GM18508 (cell line): ENCODE measurements around the gene GRID1.

Experiments used
- ATAC-seq: cut with Tn5 transposase; IDR thresholded peaks from one replicate; pipeline ENCODE4 v1.9.1; 2021; ENCODE audit warnings: moderate number of reproducible peaks; ENCODE audit not compliant: insufficient read depth, unreplicated experiment

The GRID1 gene

GRCh38 chr10:85565381-85565780, 801.2 kb downstream of the GRID1 start:
- no peak for ATAC-seq

- no peak for ATAC-seq
Measured at GRCh38 chr10:85558533-85558932, 808.1 kb downstream of the GRID1 start.

GRCh38 chr10:85557706-85558105, 808.9 kb downstream of the GRID1 start:
- ATAC-seq, result no peak

GRCh38 chr10:85557077-85557476, 809.5 kb downstream of the GRID1 start:
- no peak for ATAC-seq
